SW480 (cell line): ENCODE measurements around the gene CEACAM18.
"Not testable (repeated sequence)": the region's sequence is repeated elsewhere in the genome, so short reads cannot be mapped to it uniquely, and the experiment has no call there.

Experiments used
- DNase-seq: peaks from one replicate; pipeline ENCODE4 v3.0.0-alpha.2; 2016; ENCODE audit warnings: low spot score

The CEACAM18 gene

GRCh38 chr19:51478381-51479234 lies at the start of gene CEACAM18:
TSS of gene CEACAM18 (plus strand) at chr19:51478539.
- DNase-seq: no peak

- no peak for DNase-seq
Measured at GRCh38 chr19:51430221-51430620, 48.1 kb upstream of the CEACAM18 start.

GRCh38 chr19:51431124-51431523 lies 47.2 kb upstream of the CEACAM18 start:
- no peak for DNase-seq

GRCh38 chr19:51433043-51433442 lies 45.3 kb upstream of the CEACAM18 start:
- no peak for DNase-seq

GRCh38 chr19:51434456-51434855 lies 43.9 kb upstream of the CEACAM18 start:
- DNase-seq: no peak

GRCh38 chr19:51439021-51439465 lies 39.3 kb upstream of the CEACAM18 start:
- DNase-seq: peak; percentile 34

- DNase-seq: no peak
Measured at GRCh38 chr19:51440052-51440451, 38.3 kb upstream of the CEACAM18 start.

- peak; percentile 36 for DNase-seq
Measured at GRCh38 chr19:51440846-51441409, 37.4 kb upstream of the CEACAM18 start.

- peak; percentile 80 for DNase-seq
Measured at GRCh38 chr19:51441410-51442390, 36.6 kb upstream of the CEACAM18 start.

GRCh38 chr19:51447510-51447909 lies 30.8 kb upstream of the CEACAM18 start:
- DNase-seq: not testable (repeated sequence)

GRCh38 chr19:51448011-51448410 lies 30.3 kb upstream of the CEACAM18 start:
- no peak for DNase-seq

GRCh38 chr19:51448411-51449016 lies 29.8 kb upstream of the CEACAM18 start:
- DNase-seq: no peak

- no peak for DNase-seq
Measured at GRCh38 chr19:51450730-51451307, 27.5 kb upstream of the CEACAM18 start.

GRCh38 chr19:51456541-51457290 lies 21.6 kb upstream of the CEACAM18 start:
- no peak for DNase-seq

- no peak for DNase-seq
Measured at GRCh38 chr19:51457351-51458013, 20.9 kb upstream of the CEACAM18 start.

- DNase-seq: no peak
Measured at GRCh38 chr19:51458051-51458645, 20.2 kb upstream of the CEACAM18 start, which contains the start of gene SIGLEC8. TSS of gene SIGLEC8 (minus strand) at chr19:51458454. CDS start at chr19:51458387, 67 bp downstream.

- no peak for DNase-seq
Measured at GRCh38 chr19:51458899-51459505, 19.3 kb upstream of the CEACAM18 start.

GRCh38 chr19:51460164-51460992 lies 18.0 kb upstream of the CEACAM18 start:
- DNase-seq: no peak
